Stimulated activated CD4-positive, alpha-beta T cell treated with anti-CD3 and anti-CD28 coated beads, Interleukin-15, amount 100 ng/mL, for 48 hours (primary cell): ENCODE measurements around the gene JARID2.

Source experiments
- DNase-seq, 2 donors: peaks; one replicate each; pipeline ENCODE4 v3.0.0-alpha.2; 2020; ENCODE audit warnings: low read depth in 2 of 2

JARID2 gene

DNA sequence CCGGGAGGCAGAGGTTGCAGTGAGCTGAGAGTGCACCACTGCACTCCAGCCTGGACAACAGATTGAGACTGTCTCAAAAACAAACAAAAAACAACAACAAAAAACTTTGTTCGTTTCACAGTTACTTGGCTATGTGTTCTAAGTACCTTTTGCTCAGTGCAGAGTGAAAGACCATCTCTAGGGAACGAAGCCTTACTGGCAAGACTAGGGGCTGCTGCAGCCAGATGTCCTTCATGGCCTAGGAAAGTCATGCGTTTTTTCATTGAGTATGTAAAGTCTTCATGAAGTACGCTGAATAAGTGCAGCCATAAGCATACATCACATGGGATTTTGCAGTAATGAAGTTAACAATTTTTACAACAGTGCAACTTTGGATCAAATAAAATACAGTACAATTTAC, 111.1 kb downstream of the JARID2 start:
- DNase-seq: no peak

- DNase-seq: no peak
These were observed 111.9 kb downstream of the JARID2 start for GRCh38 chr6:15357782-15358181.

GRCh38 chr6:15358579-15359327, 112.9 kb downstream of the JARID2 start:
- no peak for DNase-seq

GRCh38 chr6:15359335-15359862, 113.5 kb downstream of the JARID2 start:
- no peak for DNase-seq

DNA sequence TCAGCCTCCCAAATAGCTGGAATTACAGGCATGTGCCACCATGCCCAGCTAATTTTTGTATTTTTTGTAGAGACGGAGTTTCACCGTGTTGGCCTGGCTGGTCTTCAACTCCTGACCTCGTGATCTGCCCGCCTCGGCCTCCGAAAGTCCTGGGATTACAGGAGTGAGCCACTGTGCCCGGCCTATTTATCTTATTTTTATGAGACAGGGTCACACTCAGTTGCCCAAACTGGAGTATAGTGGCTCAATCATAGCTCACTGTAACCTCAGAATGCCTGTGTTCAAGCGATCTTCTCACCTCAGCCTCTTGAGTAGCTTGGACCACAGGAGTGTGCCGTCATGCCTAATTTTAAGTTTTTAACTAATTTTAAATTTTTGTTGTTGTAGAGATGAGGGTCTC, 114.4 kb downstream of the JARID2 start:
- no peak for DNase-seq

- DNase-seq: no peak
These were observed 115.3 kb downstream of the JARID2 start for GRCh38 chr6:15361197-15361596.

DNA sequence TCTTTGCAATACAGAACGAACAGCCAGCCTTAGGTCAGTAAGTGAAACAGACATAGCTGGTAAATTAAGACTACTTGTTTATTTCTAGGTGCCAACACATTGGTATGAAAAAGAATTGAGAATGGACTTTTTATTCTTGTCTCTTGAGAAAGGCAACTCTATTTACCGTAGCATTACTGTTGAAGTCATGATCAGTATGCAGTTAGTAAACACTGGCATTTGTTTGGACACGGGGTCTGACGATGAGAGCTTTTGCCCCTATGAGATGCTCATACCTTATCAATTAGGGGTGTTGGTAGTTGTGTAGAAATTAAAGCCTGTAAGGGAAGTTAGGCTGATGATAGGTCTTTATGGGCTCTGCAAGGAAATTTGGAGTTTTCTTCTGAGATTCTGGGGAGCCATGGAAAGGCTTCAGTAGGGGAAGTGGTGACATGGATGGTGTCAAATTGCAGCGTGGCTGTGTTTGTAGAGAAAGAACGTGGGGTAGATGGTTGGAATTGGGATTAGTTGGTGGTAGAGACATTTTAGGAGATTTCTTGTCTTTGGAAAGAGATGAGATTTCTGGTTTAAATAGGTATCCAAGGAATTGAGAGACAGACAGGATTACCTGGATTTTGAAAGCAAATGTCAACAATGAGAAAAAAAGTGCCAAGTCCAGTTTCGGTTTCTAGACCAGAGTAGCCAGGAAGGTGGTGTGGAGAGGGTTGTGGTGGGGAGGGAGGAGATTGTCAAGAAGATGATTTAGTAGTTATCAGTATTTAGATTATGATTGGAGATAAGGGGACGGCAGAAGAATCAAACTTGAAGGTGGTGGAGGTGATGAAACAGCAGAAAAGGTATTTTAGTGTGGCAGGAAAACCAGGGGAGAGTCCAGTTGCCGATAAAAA, 116.6 kb downstream of the JARID2 start:
- DNase-seq: no peak

- no peak for DNase-seq
These were observed 117.3 kb downstream of the JARID2 start for GRCh38 chr6:15363164-15363522.

DNA sequence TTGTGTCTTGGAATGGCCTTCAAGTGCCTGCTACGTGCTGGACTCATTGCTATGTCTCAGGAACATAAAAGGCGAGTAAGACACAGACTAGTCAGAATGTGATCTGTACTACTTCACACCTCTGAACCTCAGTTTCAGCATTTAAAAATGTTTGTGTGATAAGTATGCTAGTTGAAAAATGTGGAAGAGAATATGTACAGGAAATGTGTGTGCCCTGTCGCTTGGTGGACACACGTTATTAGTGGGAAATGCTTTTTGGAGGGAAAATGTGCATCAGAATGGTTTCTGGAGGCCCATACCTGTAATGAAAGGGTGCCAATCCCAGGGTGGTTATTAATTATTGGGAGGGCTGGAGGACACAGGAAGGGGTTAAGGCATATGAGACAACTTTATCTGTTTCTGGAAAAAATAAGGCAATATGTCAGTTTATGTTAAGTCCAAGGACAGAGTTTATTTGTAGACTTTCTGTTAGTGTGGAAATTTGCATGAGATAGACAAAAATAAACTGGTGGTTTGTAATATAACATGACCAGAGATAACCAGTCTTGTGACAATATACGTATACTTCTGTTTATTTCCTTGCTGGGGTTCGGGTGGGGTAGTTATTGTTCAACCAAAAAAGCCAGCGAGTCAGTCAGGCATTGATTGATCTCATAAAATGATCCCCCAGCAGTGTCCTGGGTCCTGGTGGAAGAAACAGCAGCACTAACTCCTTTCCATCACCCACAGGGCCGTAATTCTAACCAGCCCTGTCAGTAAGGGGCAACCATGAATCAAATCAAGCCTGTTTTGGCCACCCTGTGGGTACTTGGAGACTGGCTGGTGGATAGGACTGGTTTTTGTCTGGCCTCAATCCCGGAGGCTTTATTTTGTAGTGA, 117.9 kb downstream of the JARID2 start:
- no peak for DNase-seq

DNA sequence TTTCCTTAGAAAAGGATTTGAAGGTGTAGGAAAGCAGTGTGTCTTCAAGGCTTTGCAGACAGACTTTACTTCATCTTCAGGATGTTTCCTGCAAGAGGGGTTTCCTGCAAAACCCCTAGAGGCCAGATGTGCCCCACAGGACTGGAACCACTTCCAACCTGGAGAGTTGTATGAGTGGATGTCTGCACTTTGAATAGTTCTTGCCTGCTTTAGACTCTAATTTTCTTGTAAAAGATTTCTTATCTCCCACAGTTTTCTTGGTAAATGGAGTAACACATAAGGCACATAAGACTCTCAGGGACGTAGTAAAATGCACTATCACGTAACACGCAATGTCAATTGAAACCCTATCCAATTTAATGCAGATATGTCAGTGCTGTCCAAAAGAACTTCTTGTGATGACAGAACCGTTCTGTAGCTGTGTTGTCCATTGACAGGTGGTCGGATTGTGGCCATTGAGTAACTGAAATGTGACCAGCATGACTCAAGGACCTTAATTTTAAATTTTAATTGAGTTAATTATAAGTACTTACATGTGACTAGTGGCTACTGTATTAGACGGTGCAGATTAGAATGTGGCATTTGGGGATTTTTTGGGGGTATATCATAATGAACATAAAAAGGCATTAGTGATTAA, 118.7 kb downstream of the JARID2 start:
- no peak for DNase-seq

- DNase-seq: peak in 1 of 2 donors; percentile 25
These were observed 119.4 kb downstream of the JARID2 start for GRCh38 chr6:15365273-15365687.

- no peak for DNase-seq
These were observed 120.2 kb downstream of the JARID2 start for GRCh38 chr6:15366003-15366535.

GRCh38 chr6:15366879-15367278, 121.0 kb downstream of the JARID2 start:
- DNase-seq: no peak

DNA sequence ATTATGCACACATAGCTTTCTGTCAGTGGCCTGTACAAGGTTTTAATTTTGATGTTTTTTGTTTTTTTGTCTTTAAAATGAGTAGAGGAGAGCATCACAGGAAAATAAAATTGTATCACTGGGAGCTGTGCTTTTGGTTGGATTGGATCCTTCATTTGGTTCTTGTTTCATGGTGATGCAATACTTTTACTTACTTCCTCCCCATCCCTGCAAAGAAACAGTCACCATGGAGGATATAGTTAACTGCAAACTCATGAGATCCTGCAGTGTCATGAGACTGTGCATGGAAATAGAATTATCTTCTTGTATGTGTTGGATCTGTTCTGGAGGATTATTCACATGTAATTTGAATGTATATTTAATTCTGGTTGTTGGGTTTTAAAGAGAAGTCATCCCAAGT, 122.3 kb downstream of the JARID2 start:
- DNase-seq: no peak

GRCh38 chr6:15368873-15369272, 123.0 kb downstream of the JARID2 start:
- DNase-seq: no peak

DNA sequence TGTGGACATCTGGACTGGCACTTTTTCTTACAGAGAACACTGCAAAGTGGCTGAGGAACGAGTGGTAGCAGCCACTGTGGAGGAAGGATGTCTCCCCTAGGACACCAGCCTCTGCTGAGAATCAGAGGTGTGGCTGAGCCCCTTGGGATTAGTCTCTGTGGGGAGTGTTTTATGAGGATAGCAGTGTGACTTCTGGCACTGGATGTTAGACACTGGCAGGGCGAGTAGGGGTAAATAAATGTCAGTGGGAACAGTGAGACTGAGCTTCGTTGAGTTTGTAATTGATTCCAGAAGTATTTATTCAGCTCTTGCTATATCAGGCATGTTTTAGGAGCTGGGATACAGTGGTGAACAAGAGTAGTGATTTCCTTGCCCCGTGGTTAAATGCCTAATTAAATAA, 124.0 kb downstream of the JARID2 start:
- no peak for DNase-seq

- DNase-seq: no peak
These were observed 125.1 kb downstream of the JARID2 start for GRCh38 chr6:15370733-15371671.

DNA sequence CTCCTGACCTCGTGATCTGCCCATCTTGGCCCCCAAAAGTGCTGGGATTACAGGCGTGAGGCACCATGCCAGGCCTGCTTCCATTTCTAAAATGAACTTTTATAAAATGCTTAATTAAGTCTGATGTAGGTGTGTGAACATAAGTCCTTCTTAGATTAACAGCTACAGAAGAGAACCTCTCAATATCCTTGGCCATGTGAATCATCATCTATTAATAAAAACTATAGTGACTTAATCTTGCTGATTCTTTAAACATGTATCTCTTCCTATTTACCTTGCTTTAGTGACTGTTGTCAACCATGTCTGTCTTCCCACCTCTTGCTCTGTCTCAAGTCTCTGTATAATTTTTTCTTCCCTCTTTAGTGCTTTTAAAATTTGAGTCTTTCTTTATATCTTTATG, 127.1 kb downstream of the JARID2 start:
- no peak for DNase-seq

DNA sequence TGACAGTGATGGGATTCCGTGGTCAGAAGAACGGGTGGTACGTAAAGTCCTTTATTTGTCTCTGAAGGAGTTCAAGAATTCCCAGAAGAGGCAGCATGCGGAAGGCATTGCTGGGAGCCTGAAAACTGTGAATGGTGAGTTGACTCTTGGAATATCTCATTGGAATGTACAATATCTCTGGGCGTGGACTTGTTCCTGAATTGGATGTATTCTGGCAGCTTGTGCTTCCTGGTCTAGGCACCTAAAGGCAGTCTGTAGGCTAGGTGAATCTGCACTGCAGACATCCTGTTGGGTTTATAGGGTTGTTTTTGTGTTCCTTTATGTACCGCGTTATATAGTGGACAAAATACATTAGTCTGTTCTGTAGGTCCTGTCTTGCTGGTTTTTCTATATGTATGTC, 128.2 kb downstream of the JARID2 start:
- DNase-seq: no peak

GRCh38 chr6:15375018-15375417, 129.1 kb downstream of the JARID2 start:
- DNase-seq: no peak
